ENCODE measurements around the gene R3HCC1L. TPM values are rescaled to one million over a fixed set of nuclear protein-coding genes. Genes with fewer than 3 reads are reported as not detected.
"Not testable (repeated sequence)": the region's sequence is repeated elsewhere in the genome, so short reads cannot be mapped to it uniquely, and the experiment has no call there.

The R3HCC1L gene
- total RNA-seq, 1 donor from 2014 or later, result 13.7 TPM

GRCh38 chr10:98134117-98134430, 383 bp upstream of the R3HCC1L start:
- Histone ChIP-seq H3K4me1 (peaks cover 10% of the 10 kb centered on the region), H3K4me3 (peak overlapping the region; percentile 95), H3K27ac (peak overlapping the region; percentile 90), H3K36me3 (no peaks in the 10 kb centered on the region), H3K9me3 (no peaks in the 10 kb centered on the region), H3K27me3 (no peaks in the 10 kb centered on the region)
- TF ChIP-seq CTCF (IDR thresholded peaks at IDR 0.05), result no peak
- intact Hi-C loops (cut with DNase I), result no loop called here
- DNase-seq, result no peak
- ATAC-seq, result no peak

GRCh38 chr10:98135222-98135899, 904 bp downstream of the R3HCC1L start:
- H3K9me3 ChIP-seq, result no peaks in the 10 kb centered on the region
- intact Hi-C loops (cut with DNase I), result no loop called here
- DNase-seq (no peak), ATAC-seq (no peak)
- peak overlapping the region; percentile 95 for H3K4me3 ChIP-seq
- no peaks in the 10 kb centered on the region for H3K36me3 ChIP-seq
- H3K4me1 ChIP-seq, result peaks cover 18% of the 10 kb centered on the region
- no peak for TF ChIP-seq CTCF (IDR thresholded peaks at IDR 0.05)
- H3K27ac ChIP-seq, result peak overlapping the region; percentile 90
- H3K27me3 ChIP-seq, result no peaks in the 10 kb centered on the region

GRCh38 chr10:98136775-98137174, 2.3 kb downstream of the R3HCC1L start:
- intact Hi-C loops (cut with DNase I); H3K27ac ChIP-seq; H3K36me3 ChIP-seq; H3K27me3 ChIP-seq; ATAC-seq; H3K9me3 ChIP-seq; DNase-seq; H3K4me3 ChIP-seq: not testable (repeated sequence)
- peaks cover 18% of the 10 kb centered on the region for H3K4me1 ChIP-seq

GRCh38 chr10:98138031-98138430, 3.6 kb downstream of the R3HCC1L start:
- ATAC-seq (no peak), DNase-seq (no peak)
- no peak for TF ChIP-seq CTCF (IDR thresholded peaks at IDR 0.05)
- Histone ChIP-seq H3K27me3 (no peaks in the 10 kb centered on the region), H3K9me3 (no peaks in the 10 kb centered on the region), H3K27ac (no peak overlapping the region), H3K4me3 (no peak overlapping the region), H3K4me1 (peaks cover 18% of the 10 kb centered on the region), H3K36me3 (no peaks in the 10 kb centered on the region)
- intact Hi-C loops (cut with DNase I), result no loop called here

GRCh38 chr10:98139431-98139830, 5.0 kb downstream of the R3HCC1L start:
- TF ChIP-seq CTCF (IDR thresholded peaks at IDR 0.05), result no peak
- peaks cover 18% of the 10 kb centered on the region for H3K4me1 ChIP-seq
- H3K9me3 ChIP-seq, result no peaks in the 10 kb centered on the region
- no peak overlapping the region for H3K4me3 ChIP-seq
- intact Hi-C loops (cut with DNase I), result no loop called here
- no peaks in the 10 kb centered on the region for H3K27me3 ChIP-seq
- DNase-seq (no peak), ATAC-seq (no peak)
- no peaks in the 10 kb centered on the region for H3K36me3 ChIP-seq
- H3K27ac ChIP-seq, result no peak overlapping the region

- no peak for ATAC-seq
- no peaks in the 10 kb centered on the region for H3K9me3 ChIP-seq
- no peaks in the 10 kb centered on the region for H3K36me3 ChIP-seq
- H3K27me3 ChIP-seq, result no peaks in the 10 kb centered on the region
- intact Hi-C loops (cut with DNase I), result no loop called here
- DNase-seq, result no peak
- H3K27ac ChIP-seq, result no peak overlapping the region
- TF ChIP-seq CTCF (IDR thresholded peaks at IDR 0.05), result no peak
- peaks cover 8% of the 10 kb centered on the region for H3K4me1 ChIP-seq
- H3K4me3 ChIP-seq, result no peak overlapping the region
Measured at GRCh38 chr10:98141484-98142073, 7.1 kb downstream of the R3HCC1L start.
